HepG2 (cell line): Measurements from ENCODE around the gene SBSN. TPM values are rescaled to one million over a fixed set of nuclear protein-coding genes. Genes with fewer than 3 reads are reported as not detected.

ENCODE experiments used
- ATAC-seq: fragments of 200-7000 bp; cut with Tn5 transposase; 3 replicates; pipeline ENCODE4 v1.9.1; 2020; ENCODE audit warnings: mild to moderate bottlenecking, moderate library complexity
- BruUV-seq: library from RNA; stranded (reverse); fragments of 400-500 nt; replicated peaks from 2 replicates; lab custom pipeline; 2021; lab: Mats Ljungman, UMichigan
- CTCF ChIA-PET: fragments of 300-600 bp; formaldehyde crosslinking; extraction: SDS; loops from one replicate; lab custom pipeline; 2021; ENCODE audit warnings: low total read pairs, inconsistent platforms, low intra/inter-chr PET ratio; lab: Yijun Ruan, JAX
- POLR2A ChIA-PET: fragments of 350-600 bp; sonication (Branson Sonifier 250); formaldehyde crosslinking; loops from one replicate; lab custom pipeline; 2020; ENCODE audit warnings: antibody characterized with exemption, inconsistent platforms; lab: Yijun Ruan, JAX
- DNase-seq: peaks from one replicate; pipeline ENCODE4 v3.0.0-alpha.2; 2015; ENCODE audit warnings: low spot score
- FAIRE-seq: peaks from 3 replicates; lab custom pipeline; 2011; peaks lifted over from hg19 to GRCh38; lab: Jason Lieb, UNC
- H2AFZ ChIP-seq: one replicate; pipeline ENCODE4 v1.6.1; 2011; ENCODE audit warnings: low read length, inconsistent platforms
- H3K27ac ChIP-seq: fragments of 300-600 bp; 3 replicates; pipeline ENCODE4 v1.8.0; 2011; ENCODE audit warnings: mixed run types, mild to moderate bottlenecking, mixed read lengths, low read length, inconsistent platforms; ENCODE audit not compliant: insufficient read depth; ENCODE audit errors: extremely low read length
- H3K27me3 ChIP-seq, 2 experiments: fragments of 200-600 bp in 1 of 2; 2 replicates in 1 of 2; 3 replicates in 1 of 2; pipeline versions ENCODE4 v1.6.0 to v1.8.0; 2011; ENCODE audit warnings: low read length in 2 of 2, mild to moderate bottlenecking in 2 of 2, moderate library complexity in 2 of 2, inconsistent platforms in 1 of 2; ENCODE audit not compliant: insufficient read depth in 2 of 2, control insufficient read depth in 1 of 2
- H3K36me3 ChIP-seq, 2 experiments: fragments of 200-600 bp in 1 of 2; replicated peaks in 1 of 2; 2 replicates in 1 of 2; 3 replicates in 1 of 2; pipeline versions ENCODE4 v1.5.1 to v1.8.0; 2011; ENCODE audit warnings: low read length in 2 of 2, inconsistent platforms in 1 of 2; ENCODE audit not compliant: insufficient read depth in 2 of 2, control insufficient read depth in 1 of 2
- H3K4me1 ChIP-seq: 2 replicates; pipeline ENCODE4 v1.5.1; 2012; ENCODE audit warnings: low read length, inconsistent platforms; ENCODE audit not compliant: insufficient read depth
- H3K4me2 ChIP-seq: 2 replicates; pipeline ENCODE4 v1.6.0; 2011; ENCODE audit warnings: low read depth, low read length, inconsistent platforms
- H3K4me3 ChIP-seq, 3 experiments: fragments of 200-600 bp in 1 of 3; sonication (generic), shearing (Covaris generic) in 1 of 3; replicated peaks in 1 of 3; 2 replicates each; pipeline ENCODE4 v1.5.1; 2011 to 2016; ENCODE audit warnings: low read length in 3 of 3, inconsistent platforms in 2 of 3, low read depth in 2 of 3, mild to moderate bottlenecking in 2 of 3, control low read depth in 1 of 3, mixed read lengths in 1 of 3; ENCODE audit not compliant: insufficient read depth in 1 of 3
- H3K79me2 ChIP-seq: one replicate; pipeline ENCODE4 v1.6.1; 2011; ENCODE audit warnings: low read length, inconsistent platforms; ENCODE audit not compliant: insufficient read depth
- H3K9ac ChIP-seq: 2 replicates; pipeline ENCODE4 v1.6.0; 2011; ENCODE audit warnings: mild to moderate bottlenecking, low read depth, low read length, inconsistent platforms; ENCODE audit not compliant: insufficient read depth
- H3K9me3 ChIP-seq: 2 replicates; pipeline ENCODE4 v1.5.1; 2012; ENCODE audit warnings: mild to moderate bottlenecking, low read length
- H4K20me1 ChIP-seq: 2 replicates; pipeline ENCODE4 v1.6.0; 2011; ENCODE audit warnings: inconsistent platforms, mild to moderate bottlenecking, low read length, moderate library complexity; ENCODE audit not compliant: insufficient read depth
- CENPT ChIP-seq: sonication (generic); formaldehyde crosslinking; IDR thresholded peaks from 2 replicates; pipeline ENCODE4 v1.8.0; 2022; ENCODE audit warnings: low read depth, mild to moderate bottlenecking, moderate library complexity, missing genetic modification reagents
- JUN ChIP-seq: sonication (generic); formaldehyde crosslinking; IDR thresholded peaks from 2 replicates; pipeline ENCODE4 v1.4.0; 2020; ENCODE audit warnings: mild to moderate bottlenecking, missing genetic modification reagents
- MBD4 ChIP-seq: IDR thresholded peaks from 2 replicates; pipeline ENCODE4 v1.6.1; 2012; ENCODE audit warnings: low read length, inconsistent platforms, borderline replicate concordance
- NFATC3 ChIP-seq: sonication (generic); formaldehyde crosslinking; IDR thresholded peaks from 2 replicates; pipeline ENCODE4 v1.5.1; 2020; ENCODE audit warnings: mild to moderate bottlenecking, missing genetic modification reagents
- RNF2 ChIP-seq: fragments of 450-650 bp; conservative IDR thresholded peaks from 2 replicates; pipeline ENCODE4 v1.6.1; 2016; ENCODE audit warnings: low read depth
- ZNF552 ChIP-seq: sonication (generic); formaldehyde crosslinking; IDR thresholded peaks from 2 replicates; pipeline ENCODE4 v1.9.0; 2022; ENCODE audit warnings: missing genetic modification reagents, mild to moderate bottlenecking, borderline replicate concordance
- ZNF672 ChIP-seq: sonication (generic); formaldehyde crosslinking; IDR thresholded peaks from 2 replicates; pipeline ENCODE4 v1.8.1; 2022; ENCODE audit warnings: missing genetic modification reagents
- WGBS: methylation state at CpG from one replicate; pipeline ENCODE4 v1.1.6; 2017; ENCODE audit warnings: low lambda C conversion rate; 5-methylcytosine and 5-hydroxymethylcytosine counted together
- in situ Hi-C: cut with HindIII; loops from 2 replicates; pipeline ENCODE4 v1.10.0; 2017; ENCODE audit warnings: low pct_unique_long_range_greater_than_20kb; ENCODE audit not compliant: extremely low pct_ligation_motif_present
- intact Hi-C: fragments of 100-400 bp; cut with micrococcal nuclease; formaldehyde crosslinking; loops from one replicate; pipeline ENCODE4 v1.10.0; 2022; ENCODE audit not compliant: unreplicated experiment
- polyA plus RNA-seq, 8 experiments: library from polyadenylated mRNA; depleted of rRNA in 3 of 8; stranded (reverse) in 7 of 8; unstranded in 1 of 8; fragments of >200 nt; fragmentation: Illumina TruSeq in 4 of 8; extraction: Trizol in 4 of 8; gene quantifications; 2 replicates each; pipeline versions ENCODE4 v1.2.1 to v1.2.3, GENCODE V29; 2011 to 2016; ENCODE audit warnings: low read depth in 4 of 8, missing spikeins in 1 of 8, mixed read lengths in 1 of 8; ENCODE audit not compliant: insufficient read depth in 1 of 8
- total RNA-seq, 5 experiments: library from RNA; depleted of rRNA; stranded (reverse); fragments of >200 nt; fragmentation: Illumina TruSeq; extraction: Trizol; gene quantifications; 2 replicates each; pipeline ENCODE4 v1.2.3, GENCODE V29; 2016; ENCODE audit warnings: low read depth in 1 of 5
- TF ChIP-seq, protein P1 (sequence below): sonication (generic); formaldehyde crosslinking; IDR thresholded peaks from 2 replicates; pipeline ENCODE4 v1.5.1; 2020; ENCODE audit warnings: missing genetic modification reagents, mild to moderate bottlenecking, borderline replicate concordance
- TF ChIP-seq, protein P2 (sequence below): sonication (generic); formaldehyde crosslinking; IDR thresholded peaks from 2 replicates; pipeline ENCODE4 v1.5.0; 2020; ENCODE audit warnings: missing genetic modification reagents

The SBSN gene
- total and polyA plus RNA-seq, 2 of the 13 experiments (the other 11 are each of a cell fraction or from before 2014, with no cell fraction given) = not detected

DNA sequence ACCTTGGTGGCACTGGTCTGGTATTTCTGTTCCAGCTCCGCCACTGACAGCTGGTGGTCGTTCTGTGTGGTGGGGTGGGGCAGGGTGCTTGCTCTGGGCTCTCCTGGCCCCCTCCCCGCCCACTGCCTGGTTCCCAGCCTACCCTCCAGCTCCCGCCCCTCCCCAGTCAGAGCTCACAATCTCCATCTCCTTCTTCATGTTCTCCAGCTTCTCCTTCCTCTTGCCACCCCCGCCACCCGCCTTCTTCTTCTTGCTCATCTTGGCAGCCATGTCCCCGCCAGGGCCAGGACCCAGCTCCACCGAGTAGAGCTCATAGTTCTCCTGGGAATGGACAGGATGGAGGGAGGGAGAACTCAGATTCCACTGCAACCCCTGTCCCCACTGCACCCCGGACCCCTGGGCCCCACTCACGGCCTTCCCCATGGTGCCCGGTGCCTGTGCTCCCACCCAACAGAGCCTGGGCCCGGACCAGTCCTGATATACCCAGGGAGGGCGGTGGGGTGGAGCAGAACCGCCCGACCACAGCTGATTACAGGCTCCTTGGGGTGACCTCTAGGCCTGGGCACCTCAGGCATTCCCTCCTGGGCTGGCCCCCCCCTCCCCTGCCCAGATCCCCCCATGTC lies 35.2 kb upstream of the SBSN start, which contains the start of gene ATP4A:
TSS of gene ATP4A (minus strand) at position 452 of the 623 bp plus-strand sequence. CDS start at position 423, 29 bp downstream.
- H2AFZ ChIP-seq = no peak within 1 kb of the TSS
- H3K27ac ChIP-seq = no peak within 1 kb of the TSS
- H3K4me1 ChIP-seq = peaks cover 29% of the 10 kb centered on the region
- no peaks in the 10 kb centered on the region for H4K20me1 ChIP-seq
- 24% methylated on average over 13 of the region's 15 CpGs for WGBS
- H3K4me2 ChIP-seq = no peak within 1 kb of the TSS
- in situ Hi-C loops = no loop called here
- TF ChIP-seq RNF2 (no peak), ZNF552 (no peak), JUN (CRISPR knock-in tag) (no peak), NFATC3 (CRISPR knock-in tag) (no peak), CENPT (CRISPR knock-in tag) (no peak), MBD4 (no peak), ZNF672 (CRISPR knock-in tag) (no peak)
- TF ChIP-seq, protein P1, sequence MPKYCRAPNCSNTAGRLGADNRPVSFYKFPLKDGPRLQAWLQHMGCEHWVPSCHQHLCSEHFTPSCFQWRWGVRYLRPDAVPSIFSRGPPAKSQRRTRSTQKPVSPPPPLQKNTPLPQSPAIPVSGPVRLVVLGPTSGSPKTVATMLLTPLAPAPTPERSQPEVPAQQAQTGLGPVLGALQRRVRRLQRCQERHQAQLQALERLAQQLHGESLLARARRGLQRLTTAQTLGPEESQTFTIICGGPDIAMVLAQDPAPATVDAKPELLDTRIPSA (CRISPR knock-in tag) = no peak
- TF ChIP-seq, protein P2, sequence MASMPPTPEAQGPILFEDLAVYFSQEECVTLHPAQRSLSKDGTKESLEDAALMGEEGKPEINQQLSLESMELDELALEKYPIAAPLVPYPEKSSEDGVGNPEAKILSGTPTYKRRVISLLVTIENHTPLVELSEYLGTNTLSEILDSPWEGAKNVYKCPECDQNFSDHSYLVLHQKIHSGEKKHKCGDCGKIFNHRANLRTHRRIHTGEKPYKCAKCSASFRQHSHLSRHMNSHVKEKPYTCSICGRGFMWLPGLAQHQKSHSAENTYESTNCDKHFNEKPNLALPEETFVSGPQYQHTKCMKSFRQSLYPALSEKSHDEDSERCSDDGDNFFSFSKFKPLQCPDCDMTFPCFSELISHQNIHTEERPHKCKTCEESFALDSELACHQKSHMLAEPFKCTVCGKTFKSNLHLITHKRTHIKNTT (CRISPR knock-in tag) = no peak
- peaks cover 1 to 28% of the 10 kb centered on the region in 2 experiments; a peak in 3 of 5 replicates for H3K27me3 ChIP-seq
- ATAC-seq (no peak), FAIRE-seq (no peak), DNase-seq (no peak)
- no TSS peak for BruUV-seq
- no peaks in the 10 kb centered on the region for H3K79me2 ChIP-seq
- POLR2A ChIA-PET = no interaction called here
- CTCF ChIA-PET = no interaction called here
- H3K9me3 ChIP-seq = no peaks in the 10 kb centered on the region
- no peaks in the 10 kb centered on the region for H3K36me3 ChIP-seq
- H3K9ac ChIP-seq = no peak within 1 kb of the TSS
- no peak within 1 kb of the TSS for H3K4me3 ChIP-seq
- intact Hi-C loops = no loop called here
